Kidney tubule cell (primary cell): ENCODE measurements around the gene TNS4.

ENCODE experiments used
- DNase-seq: peaks from one replicate; pipeline ENCODE4 v3.0.0-alpha.2; 2018; ENCODE audit warnings: low spot score

Gene TNS4

GRCh38 chr17:40535438-40535837, 34.0 kb upstream of the TNS4 start:
- no peak for DNase-seq

GRCh38 chr17:40534371-40535189, 33.2 kb upstream of the TNS4 start:
- DNase-seq: no peak

- DNase-seq: no peak
Observed at GRCh38 chr17:40533896-40534295, 32.5 kb upstream of the TNS4 start.

GRCh38 chr17:40532520-40533253, 31.3 kb upstream of the TNS4 start:
- peak; percentile 28 for DNase-seq

GRCh38 chr17:40531051-40531991, 29.9 kb upstream of the TNS4 start:
- no peak for DNase-seq

GRCh38 chr17:40530531-40530994, 29.1 kb upstream of the TNS4 start:
- DNase-seq: no peak

GRCh38 chr17:40529991-40530390, 28.6 kb upstream of the TNS4 start:
- DNase-seq: no peak

GRCh38 chr17:40528692-40529417, 27.4 kb upstream of the TNS4 start:
- DNase-seq: no peak

- DNase-seq: no peak
Observed at GRCh38 chr17:40526668-40527067, 25.2 kb upstream of the TNS4 start.

GRCh38 chr17:40525294-40525693, 23.9 kb upstream of the TNS4 start:
- DNase-seq: no peak

GRCh38 chr17:40524243-40524965, 23.0 kb upstream of the TNS4 start:
- DNase-seq: no peak

GRCh38 chr17:40522961-40523310, 21.5 kb upstream of the TNS4 start:
- DNase-seq: no peak

GRCh38 chr17:40522250-40522960, 21.0 kb upstream of the TNS4 start:
- no peak for DNase-seq

- no peak for DNase-seq
Observed at GRCh38 chr17:40520991-40521453, 19.6 kb upstream of the TNS4 start.

- no peak for DNase-seq
Observed at GRCh38 chr17:40519089-40519775, 17.8 kb upstream of the TNS4 start.

- peak; percentile 91 for DNase-seq
Observed at GRCh38 chr17:40518401-40519088, 17.1 kb upstream of the TNS4 start.

GRCh38 chr17:40517981-40518380, 16.6 kb upstream of the TNS4 start:
- DNase-seq: no peak

GRCh38 chr17:40517286-40517662, 15.9 kb upstream of the TNS4 start:
- DNase-seq: no peak
